ENCODE measurements around the gene TRIB2.
"Not testable (repeated sequence)": the region's sequence is repeated elsewhere in the genome, so short reads cannot be mapped to it uniquely, and the experiment has no call there.

The TRIB2 gene

GRCh38 chr2:12716282-12717190 lies at the start of gene TRIB2:
Gene TRIB2 (plus strand): TSS chr2:12716936. CDS start chr2:12718308, 1,372 bp downstream.
- DNase-seq (ENCODE audit: low read depth): peak; percentile 94

DNA sequence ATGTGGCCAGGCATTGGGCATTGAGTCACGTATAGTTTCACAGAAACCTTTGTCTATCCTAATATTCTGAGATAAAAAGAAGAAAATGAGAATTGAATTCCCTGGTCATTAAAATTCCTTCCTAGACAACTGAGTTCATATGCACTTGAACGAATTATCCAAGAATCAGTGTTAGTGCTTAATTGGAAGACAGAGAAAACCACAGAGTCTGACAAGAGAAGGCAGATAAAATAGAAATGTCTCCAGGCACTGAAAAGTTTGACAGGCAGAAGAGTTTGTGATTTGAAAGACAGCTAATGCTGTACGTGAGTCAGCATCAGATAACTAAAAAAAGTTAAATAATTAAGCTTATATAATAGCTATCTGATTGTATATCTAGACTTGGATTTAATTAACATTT lies 47.7 kb upstream of the TRIB2 start:
- DNase-seq (ENCODE audit: low read depth): no peak

- DNase-seq (ENCODE audit: low read depth): no peak
Observed at GRCh38 chr2:12672711-12673315, 43.9 kb upstream of the TRIB2 start.

GRCh38 chr2:12674644-12675328 lies 42.0 kb upstream of the TRIB2 start:
- no peak for DNase-seq (ENCODE audit: low read depth)

- DNase-seq (ENCODE audit: low read depth): peak; percentile 48
Observed at GRCh38 chr2:12675352-12675795, 41.4 kb upstream of the TRIB2 start.

- DNase-seq (ENCODE audit: low read depth): no peak
Observed at GRCh38 chr2:12675801-12676200, 40.9 kb upstream of the TRIB2 start.

DNA sequence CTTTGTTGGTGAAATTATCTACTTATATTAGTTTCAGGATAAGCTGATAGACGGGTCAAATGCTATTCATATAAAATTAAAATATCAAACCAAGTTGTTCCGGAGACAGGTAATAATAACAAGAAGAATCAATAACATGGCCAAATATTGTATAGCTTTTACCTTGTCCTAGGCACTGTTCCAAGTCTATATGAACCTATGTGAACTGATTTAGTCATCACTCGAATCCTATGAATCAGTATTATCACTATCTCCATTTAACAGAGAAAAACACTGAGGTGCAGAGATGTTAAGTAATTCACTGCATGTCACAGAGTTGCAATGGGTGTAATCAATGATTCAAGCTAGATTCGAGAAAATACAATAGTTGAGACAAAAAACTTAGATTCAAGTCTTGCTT lies 40.0 kb upstream of the TRIB2 start:
- DNase-seq (ENCODE audit: low read depth): no peak

DNA sequence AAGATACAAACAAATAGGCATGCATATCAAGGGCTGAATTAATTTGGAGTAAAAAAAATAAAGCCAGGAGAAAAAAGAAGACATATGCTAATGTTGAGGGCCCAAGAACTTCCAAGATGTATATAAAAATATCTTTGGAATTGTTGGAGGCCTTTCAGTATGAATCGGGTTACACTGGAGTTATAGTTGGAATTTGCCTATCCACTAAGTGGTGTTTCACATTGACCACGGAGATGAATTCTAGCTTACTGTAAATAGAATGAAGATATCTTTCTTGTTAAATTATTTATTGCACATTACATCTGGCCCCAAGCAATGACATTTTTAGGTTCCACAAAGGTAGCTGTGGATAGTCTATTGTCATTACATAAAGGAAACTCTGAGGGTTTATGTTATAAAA lies 38.5 kb upstream of the TRIB2 start:
- DNase-seq (ENCODE audit: low read depth): no peak

DNA sequence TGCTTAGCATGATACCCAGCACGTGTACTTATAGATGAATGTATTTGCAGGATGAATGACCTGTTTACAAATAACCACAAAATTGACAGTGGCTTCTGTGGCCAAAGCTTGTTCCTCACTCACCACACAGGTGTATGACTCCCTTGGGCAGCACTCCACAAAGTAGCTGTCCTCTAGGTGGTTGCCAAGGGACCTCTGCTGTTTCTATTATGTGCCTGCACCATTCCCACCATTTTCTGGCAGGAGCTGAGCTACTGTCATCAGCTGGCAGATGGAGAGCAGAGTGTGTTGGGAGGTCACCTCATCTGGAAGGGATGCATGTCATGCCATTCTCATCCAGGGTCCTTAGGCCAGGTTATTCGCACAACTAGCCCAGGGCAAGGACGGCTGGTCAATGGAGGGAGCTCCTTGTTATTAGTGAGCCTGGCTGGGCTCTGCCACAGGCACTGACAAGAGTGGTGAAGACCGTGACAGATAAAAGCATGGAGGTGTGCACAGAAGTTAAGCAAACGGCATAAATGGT lies 37.1 kb upstream of the TRIB2 start:
- DNase-seq (ENCODE audit: low read depth): no peak

DNA sequence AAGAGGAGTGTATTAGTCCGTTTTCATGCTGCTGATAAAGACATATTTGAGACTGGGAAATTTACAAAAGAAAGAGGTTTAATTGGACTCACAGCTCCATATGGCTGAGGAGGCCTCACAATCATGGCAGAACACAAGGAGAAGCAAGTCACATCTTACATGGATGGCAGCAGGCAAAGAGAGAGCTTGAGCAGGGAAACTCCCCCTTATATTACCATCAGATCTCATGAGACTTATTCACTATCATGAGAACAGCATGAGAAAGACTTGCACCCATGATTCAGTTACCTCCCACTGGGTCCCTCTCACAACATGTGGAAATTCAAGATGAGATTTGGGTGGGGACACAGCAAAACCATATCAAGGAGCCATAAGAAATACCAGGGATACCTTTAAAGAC lies 36.6 kb upstream of the TRIB2 start:
- DNase-seq (ENCODE audit: low read depth): not testable (repeated sequence)

DNA sequence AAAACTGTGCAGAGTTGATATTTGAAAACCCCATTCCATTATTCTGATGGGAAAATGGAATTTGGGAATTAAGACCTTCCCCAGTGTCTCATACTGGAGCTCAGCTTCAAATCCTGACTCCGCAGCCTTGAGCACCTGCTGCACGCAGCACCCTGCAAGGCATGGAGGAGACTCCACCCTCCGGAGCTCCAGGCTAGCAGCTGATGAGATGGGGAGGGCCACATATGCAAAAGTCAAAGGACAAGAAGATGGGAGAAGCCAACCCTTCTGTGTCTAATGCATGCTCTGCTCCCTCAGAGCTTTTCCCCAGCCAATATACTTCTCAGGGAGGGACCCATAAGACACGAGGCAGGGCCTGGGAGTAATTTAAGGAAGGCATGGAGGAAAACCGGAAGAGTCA lies 34.7 kb upstream of the TRIB2 start:
- DNase-seq (ENCODE audit: low read depth): no peak

DNA sequence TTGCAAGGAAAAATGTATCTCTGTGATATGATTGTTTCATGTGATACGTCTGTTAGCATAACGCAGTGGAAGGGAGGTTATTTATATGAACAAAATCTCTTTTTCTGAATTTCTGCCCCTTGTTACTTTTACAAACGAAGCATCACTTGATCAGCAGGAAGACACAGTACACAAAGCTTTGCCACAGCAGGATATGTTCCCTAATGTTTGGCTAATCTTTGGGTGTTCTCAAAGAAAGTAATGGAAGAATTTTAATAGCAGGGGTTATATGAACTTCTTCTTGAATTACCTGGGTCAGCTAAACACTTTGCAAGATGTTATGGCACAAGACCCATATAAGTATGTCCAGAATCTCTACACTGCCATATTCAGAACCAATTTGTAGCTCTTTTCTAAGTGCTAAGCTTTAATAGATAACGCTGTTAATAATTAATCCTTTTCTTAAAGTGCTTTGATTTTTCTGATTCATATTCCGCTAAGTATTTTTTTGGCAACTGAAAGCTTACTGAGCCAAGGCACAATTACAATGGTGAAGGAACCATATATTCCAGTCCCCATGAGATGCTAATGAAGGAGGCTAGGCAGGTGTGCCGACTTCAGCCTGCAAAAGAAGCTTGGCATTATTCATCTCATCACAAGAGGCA lies 33.2 kb upstream of the TRIB2 start:
- no peak for DNase-seq (ENCODE audit: low read depth)

DNA sequence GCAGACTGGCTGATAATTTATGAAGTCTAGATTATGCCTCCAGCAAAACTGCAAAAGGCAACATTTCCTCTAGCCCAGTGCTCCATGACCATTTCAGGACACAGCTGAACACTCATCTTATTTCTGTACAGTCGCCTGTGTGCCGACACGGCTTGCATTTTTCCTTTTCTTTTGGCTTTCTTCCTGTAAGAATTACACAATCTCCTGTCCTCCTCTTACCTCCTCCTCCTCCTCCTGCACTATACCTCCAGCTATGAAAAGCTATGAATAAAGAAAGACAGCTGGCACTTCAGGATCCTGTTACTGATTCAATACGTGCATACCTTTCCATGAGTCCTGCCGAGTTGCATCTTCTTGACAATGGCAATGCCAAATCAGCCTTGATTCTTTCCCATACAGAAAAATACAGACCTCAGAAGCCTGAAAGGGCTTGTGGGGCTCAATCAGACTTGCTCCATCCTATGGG lies 32.2 kb upstream of the TRIB2 start:
- peak; percentile 67 for DNase-seq (ENCODE audit: low read depth)

DNA sequence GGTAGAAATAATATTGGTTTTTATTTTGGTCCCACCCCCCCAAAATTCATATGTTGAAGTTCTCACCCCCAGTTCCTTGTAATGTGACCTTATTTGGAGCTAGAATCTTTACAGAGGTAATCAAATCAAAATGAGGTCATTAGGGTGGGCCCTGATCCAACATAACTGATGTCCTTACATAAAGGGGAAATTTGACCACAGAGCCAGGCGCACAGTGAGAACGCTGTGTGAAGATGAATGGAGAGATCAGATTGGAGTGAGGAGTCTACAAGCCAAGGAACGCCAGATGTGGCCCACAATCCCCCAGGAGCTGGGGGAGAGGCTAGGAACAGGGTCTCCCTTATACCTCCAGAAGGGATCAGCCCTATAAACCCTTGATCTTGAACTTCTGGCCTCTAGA lies 31.6 kb upstream of the TRIB2 start:
- peak; percentile 45 for DNase-seq (ENCODE audit: low read depth)

- DNase-seq (ENCODE audit: low read depth): no peak
Observed at GRCh38 chr2:12685956-12686355, 30.8 kb upstream of the TRIB2 start.

GRCh38 chr2:12686708-12687283 lies 29.9 kb upstream of the TRIB2 start:
- DNase-seq (ENCODE audit: low read depth): no peak

DNA sequence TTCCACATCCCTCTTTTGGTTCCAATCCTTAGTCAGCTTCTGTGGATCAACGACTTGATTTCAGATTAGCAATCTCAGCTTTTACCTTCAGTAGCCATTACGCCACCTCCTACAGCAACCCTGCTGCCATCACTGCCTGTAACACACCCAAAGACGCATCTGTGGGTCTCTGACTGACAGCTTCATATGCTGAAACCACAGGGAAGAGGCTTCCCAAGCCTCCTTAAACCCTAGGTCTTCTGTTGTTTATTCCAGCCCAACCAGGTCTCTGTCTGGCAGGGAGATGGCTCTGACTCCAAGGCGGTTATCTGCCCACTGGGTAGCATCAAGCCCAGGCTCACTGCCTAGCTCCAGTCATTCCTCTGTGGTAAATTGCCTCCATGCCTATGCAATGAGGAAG lies 28.6 kb upstream of the TRIB2 start:
- no peak for DNase-seq (ENCODE audit: low read depth)

GRCh38 chr2:12688893-12689292 lies 27.8 kb upstream of the TRIB2 start:
- no peak for DNase-seq (ENCODE audit: low read depth)

DNA sequence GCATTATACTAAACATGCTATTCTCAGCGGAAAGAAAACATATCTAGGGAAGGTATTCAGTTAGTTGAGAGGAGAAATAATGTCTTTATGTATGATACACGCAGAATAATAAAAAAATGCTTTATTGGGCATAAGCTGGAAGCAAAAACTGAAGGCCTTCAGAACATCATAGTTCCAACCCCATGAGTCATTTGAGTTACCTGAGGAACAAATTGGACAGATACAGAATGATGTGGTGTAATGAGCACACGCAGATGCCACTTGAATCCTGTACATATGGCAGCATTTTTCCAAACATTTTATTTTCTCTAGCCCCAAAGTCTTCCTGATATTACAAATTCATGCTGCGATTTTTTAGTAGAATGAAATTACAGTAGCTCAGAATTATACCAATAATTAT lies 23.2 kb upstream of the TRIB2 start:
- no peak for DNase-seq (ENCODE audit: low read depth)

DNA sequence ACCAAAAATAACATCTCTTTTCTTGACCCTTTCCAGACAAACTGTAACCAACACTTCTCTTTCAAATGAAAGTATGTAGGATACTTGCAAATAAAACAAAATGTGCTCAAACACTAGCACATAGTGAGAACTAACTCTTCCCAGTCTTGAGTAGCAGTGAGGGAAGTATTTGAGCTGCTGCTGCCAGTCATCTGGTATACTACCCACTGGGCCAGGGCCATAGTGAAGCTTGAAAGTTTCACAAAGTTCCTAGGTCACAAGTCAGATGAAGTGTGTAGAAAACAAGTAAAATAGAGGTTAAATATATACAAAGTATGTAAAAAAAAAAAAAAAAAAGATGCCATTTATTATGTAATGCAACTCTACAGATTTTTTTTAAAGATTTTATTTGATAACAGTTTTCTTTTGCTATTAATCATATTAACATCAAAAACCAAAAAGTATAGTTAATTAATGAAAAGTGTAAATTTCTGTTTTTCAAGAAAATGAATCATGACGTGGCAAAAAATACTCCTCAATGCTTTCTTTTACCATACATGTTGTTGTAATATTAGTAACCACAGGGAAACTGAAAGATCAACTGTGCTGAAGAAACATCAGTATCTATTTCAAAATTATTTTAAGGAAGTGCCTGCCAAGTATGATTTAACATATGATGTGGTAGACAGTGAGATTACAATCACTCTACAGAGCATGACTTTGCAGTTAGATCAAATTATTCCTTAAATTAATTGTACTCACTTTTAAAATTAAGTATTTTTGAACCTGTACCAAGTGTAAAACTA lies 21.6 kb upstream of the TRIB2 start:
- DNase-seq (ENCODE audit: low read depth): peak; percentile 53

DNA sequence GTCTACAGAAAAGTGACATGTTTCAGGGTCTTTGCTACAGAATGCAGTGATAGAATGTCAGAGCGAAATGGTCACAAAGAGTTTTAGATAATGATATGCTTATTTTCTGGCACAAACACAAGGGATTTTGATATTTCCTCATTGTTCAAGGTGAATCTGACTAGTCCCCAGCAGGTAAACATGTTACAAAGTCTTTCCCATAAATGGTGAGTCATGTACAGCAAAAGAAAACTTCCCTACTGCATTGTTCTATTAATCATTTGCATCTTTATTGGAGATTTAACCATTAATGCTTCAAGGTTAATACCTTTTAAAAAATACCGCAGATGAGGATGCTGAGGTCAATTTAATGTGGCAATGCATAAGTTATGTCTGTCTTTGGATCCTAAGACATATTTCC lies 19.1 kb upstream of the TRIB2 start:
- DNase-seq (ENCODE audit: low read depth): no peak
